K562 (cell line): Measurements from ENCODE around the gene SCUBE1.

ENCODE experiments used
- ARNT ChIP-seq, 2 experiments: fragments of 450-650 bp; IDR thresholded peaks; 2 replicates each; pipeline ENCODE4 v1.6.1; 2016; ENCODE audit warnings: mild to moderate bottlenecking in 1 of 2
- CEBPB ChIP-seq: fragments of 450-650 bp; IDR thresholded peaks from 2 replicates; pipeline ENCODE4 v1.6.1; 2016; ENCODE audit warnings: missing genetic modification characterization, missing compliant biosample characterization
- RAD21 ChIP-seq, 2 experiments: fragments of 250-450 bp in 1 of 2; fragments of 450-650 bp in 1 of 2; sonication (Bioruptor Pico) in 1 of 2; formaldehyde crosslinking in 1 of 2; IDR thresholded peaks in 1 of 2; conservative IDR thresholded peaks in 1 of 2; 2 replicates each; pipeline versions ENCODE4 v1.4.0 to v1.8.0; 2020 to 2022; ENCODE audit warnings: mild to moderate bottlenecking in 2 of 2, moderate library complexity in 1 of 2
- RFX1 ChIP-seq: fragments of 450-650 bp; IDR thresholded peaks from 2 replicates; pipeline ENCODE4 v1.6.1; 2016; ENCODE audit warnings: mild to moderate bottlenecking, moderate library complexity
- TCF7L2 ChIP-seq: fragments of 150-350 bp; IDR thresholded peaks from 2 replicates; pipeline ENCODE4 v1.6.1; 2016; ENCODE audit warnings: low read depth, mild to moderate bottlenecking, low read length, moderate library complexity
- ZNF274 ChIP-seq: IDR thresholded peaks from 2 replicates; pipeline ENCODE4 v1.6.1; 2011; ENCODE audit warnings: low read depth, mild to moderate bottlenecking, low read length, moderate library complexity, borderline replicate concordance
- ZNF311 ChIP-seq: fragments of 250-450 bp; sonication (Bioruptor Pico); IDR thresholded peaks from 2 replicates; pipeline ENCODE4 v1.4.0; 2020; ENCODE audit warnings: mild to moderate bottlenecking, moderate library complexity
- TF ChIP-seq, protein P1 (sequence below): fragments of 200-400 bp; formaldehyde crosslinking; IDR thresholded peaks from 2 replicates; pipeline ENCODE4 v1.6.1; 2017; ENCODE audit warnings: mild to moderate bottlenecking, low read depth, low read length, moderate library complexity
- TF ChIP-seq, protein P2 (sequence below), 3 experiments: IDR thresholded peaks in 2 of 3; conservative IDR thresholded peaks in 1 of 3; 2 replicates each; pipeline ENCODE4 v1.5.1; 2011 to 2012; ENCODE audit warnings: low read length in 3 of 3, mild to moderate bottlenecking in 3 of 3, control low read depth in 2 of 3, improper control_type of control experiment in 1 of 3, inconsistent platforms in 1 of 3, low read depth in 1 of 3, mixed read lengths in 1 of 3, moderate library complexity in 1 of 3; ENCODE audit not compliant: insufficient read depth in 2 of 3

DNA sequence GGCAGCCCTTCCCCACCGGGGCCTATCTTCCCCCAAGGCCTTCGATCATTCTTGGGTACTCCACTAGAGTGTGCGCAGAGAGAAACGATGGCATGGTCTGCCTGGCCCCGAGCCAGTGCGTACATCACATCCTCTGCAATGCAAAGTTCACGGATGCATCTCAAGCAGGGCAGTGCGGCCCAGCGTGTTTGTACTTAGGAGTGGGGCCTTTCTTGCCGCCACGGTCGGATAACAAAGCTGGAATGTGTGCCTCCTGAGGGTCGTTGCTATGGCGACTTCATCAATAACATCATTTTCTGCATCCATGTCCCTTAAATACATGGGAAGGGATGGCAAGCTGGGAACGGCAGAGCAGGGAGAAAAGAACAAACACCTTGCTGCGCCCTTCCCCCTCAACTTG is 73.9 kb downstream of the SCUBE1 start:
- TF ChIP-seq ARNT (IDR thresholded peaks at IDR 0.05) (no peak), RFX1 (no peak), ZNF311 (CRISPR knock-in tag) (no peak), ZNF274 (no peak), CEBPB (tag) (no peak), RAD21 (CRISPR knock-in tag; conservative IDR thresholded peaks at IDR 0.05 in 1 of 2, IDR thresholded peaks at IDR 0.05 in 1 of 2) (no peak), TCF7L2 (no peak)
- TF ChIP-seq, protein P1, sequence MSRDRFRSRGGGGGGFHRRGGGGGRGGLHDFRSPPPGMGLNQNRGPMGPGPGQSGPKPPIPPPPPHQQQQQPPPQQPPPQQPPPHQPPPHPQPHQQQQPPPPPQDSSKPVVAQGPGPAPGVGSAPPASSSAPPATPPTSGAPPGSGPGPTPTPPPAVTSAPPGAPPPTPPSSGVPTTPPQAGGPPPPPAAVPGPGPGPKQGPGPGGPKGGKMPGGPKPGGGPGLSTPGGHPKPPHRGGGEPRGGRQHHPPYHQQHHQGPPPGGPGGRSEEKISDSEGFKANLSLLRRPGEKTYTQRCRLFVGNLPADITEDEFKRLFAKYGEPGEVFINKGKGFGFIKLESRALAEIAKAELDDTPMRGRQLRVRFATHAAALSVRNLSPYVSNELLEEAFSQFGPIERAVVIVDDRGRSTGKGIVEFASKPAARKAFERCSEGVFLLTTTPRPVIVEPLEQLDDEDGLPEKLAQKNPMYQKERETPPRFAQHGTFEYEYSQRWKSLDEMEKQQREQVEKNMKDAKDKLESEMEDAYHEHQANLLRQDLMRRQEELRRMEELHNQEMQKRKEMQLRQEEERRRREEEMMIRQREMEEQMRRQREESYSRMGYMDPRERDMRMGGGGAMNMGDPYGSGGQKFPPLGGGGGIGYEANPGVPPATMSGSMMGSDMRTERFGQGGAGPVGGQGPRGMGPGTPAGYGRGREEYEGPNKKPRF: no peak
- TF ChIP-seq, protein P2, sequence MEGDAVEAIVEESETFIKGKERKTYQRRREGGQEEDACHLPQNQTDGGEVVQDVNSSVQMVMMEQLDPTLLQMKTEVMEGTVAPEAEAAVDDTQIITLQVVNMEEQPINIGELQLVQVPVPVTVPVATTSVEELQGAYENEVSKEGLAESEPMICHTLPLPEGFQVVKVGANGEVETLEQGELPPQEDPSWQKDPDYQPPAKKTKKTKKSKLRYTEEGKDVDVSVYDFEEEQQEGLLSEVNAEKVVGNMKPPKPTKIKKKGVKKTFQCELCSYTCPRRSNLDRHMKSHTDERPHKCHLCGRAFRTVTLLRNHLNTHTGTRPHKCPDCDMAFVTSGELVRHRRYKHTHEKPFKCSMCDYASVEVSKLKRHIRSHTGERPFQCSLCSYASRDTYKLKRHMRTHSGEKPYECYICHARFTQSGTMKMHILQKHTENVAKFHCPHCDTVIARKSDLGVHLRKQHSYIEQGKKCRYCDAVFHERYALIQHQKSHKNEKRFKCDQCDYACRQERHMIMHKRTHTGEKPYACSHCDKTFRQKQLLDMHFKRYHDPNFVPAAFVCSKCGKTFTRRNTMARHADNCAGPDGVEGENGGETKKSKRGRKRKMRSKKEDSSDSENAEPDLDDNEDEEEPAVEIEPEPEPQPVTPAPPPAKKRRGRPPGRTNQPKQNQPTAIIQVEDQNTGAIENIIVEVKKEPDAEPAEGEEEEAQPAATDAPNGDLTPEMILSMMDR (IDR thresholded peaks at IDR 0.05 in 2 of 3, conservative IDR thresholded peaks at IDR 0.05 in 1 of 3; ENCODE audit: insufficient read depth in 2 of 3, low read depth in 1 of 3, low read length in 3 of 3): no peak
